HG03135 (cell line): ENCODE data around the gene LRP6.
"Not testable (repeated sequence)": the region's sequence is repeated elsewhere in the genome, so short reads cannot be mapped to it uniquely, and the experiment has no call there.

Source experiments
- ATAC-seq: cut with Tn5 transposase; IDR thresholded peaks from one replicate; pipeline ENCODE4 v1.9.1; 2021; ENCODE audit warnings: mild to moderate bottlenecking, moderate library complexity; ENCODE audit not compliant: unreplicated experiment

The LRP6 gene

DNA sequence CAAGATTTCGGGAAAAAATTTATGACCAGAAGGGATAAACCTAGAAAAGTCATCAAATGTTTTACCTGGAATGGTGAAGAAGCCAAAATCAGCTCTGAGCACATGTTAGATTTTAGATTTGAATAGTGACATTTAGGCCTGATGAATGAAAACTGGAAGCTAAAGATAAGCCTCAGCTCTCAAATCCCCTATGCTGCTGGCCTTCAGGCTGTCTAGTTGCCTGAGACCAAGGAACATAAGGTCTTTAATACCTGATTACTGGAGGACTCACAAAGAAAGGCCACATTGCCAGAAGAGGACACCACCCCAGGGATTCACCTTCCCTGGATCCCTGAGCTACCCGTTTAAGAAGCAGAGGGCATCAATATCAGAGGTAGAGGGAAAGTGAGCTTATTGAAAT is 139.5 kb downstream of the LRP6 start:
- no peak for ATAC-seq

GRCh38 chr12:12126551-12126950 is 140.3 kb downstream of the LRP6 start:
- no peak for ATAC-seq

DNA sequence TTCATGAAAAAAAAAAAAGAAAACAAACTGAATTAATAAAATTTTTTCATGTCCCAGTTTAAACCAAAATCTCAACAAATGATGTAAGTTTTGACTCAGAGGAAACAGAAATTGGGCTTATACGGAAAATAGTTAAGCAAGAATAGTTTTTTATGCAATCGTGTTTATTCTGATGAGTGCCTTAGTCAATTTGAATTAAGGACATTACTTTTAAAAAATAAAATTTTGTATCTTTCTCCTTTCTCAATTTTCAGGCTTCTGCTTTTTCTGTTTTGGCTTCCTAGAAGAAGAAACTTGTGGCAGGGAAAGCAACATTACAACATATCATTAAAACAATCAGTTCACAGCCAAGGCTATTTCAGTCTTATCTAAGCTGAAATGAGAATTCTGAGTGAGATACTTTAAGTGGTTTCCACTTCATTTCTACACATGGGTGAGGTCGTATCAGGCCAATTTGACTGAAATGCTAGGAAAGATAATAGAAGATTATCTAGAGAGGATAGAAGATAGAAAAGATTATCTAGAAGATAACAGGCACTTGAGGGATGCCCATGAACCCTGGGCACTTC is 143.7 kb downstream of the LRP6 start:
- ATAC-seq: no peak

- no peak for ATAC-seq
Observed at GRCh38 chr12:12121061-12121460, 145.8 kb downstream of the LRP6 start.

DNA sequence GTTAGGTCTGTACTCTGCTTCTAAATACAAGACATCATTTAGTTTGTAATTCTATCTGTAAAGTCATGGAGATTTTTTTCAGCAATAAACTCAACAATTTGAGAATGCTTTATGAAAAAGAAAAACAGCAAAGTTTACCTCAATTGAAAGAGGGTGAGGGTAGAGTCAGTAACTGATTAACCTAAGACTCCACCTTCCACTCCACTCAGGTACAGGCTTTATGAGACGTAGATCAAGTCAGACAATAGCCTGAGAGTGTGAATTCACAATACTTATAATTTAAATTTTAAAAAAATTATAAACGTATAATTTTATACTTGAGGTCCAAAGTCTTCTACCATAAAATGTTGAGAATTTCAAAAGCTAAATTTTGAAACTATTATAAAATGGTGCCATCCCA is 150.2 kb downstream of the LRP6 start:
- no peak for ATAC-seq

- ATAC-seq: no peak
Observed at GRCh38 chr12:12115514-12115913, 151.3 kb downstream of the LRP6 start.

- ATAC-seq: not testable (repeated sequence)
Observed at GRCh38 chr12:12110923-12111555, 155.8 kb downstream of the LRP6 start.

- no peak for ATAC-seq
Observed at GRCh38 chr12:12108441-12109058, 158.3 kb downstream of the LRP6 start.

- ATAC-seq: no peak
Observed at GRCh38 chr12:12107678-12108077, 159.2 kb downstream of the LRP6 start.

- no peak for ATAC-seq
Observed at GRCh38 chr12:12099102-12099501, 167.7 kb downstream of the LRP6 start.

- ATAC-seq: no peak
Observed at GRCh38 chr12:12098691-12099015, 168.2 kb downstream of the LRP6 start.

GRCh38 chr12:12097891-12098690 is 168.8 kb downstream of the LRP6 start:
- no peak for ATAC-seq

DNA sequence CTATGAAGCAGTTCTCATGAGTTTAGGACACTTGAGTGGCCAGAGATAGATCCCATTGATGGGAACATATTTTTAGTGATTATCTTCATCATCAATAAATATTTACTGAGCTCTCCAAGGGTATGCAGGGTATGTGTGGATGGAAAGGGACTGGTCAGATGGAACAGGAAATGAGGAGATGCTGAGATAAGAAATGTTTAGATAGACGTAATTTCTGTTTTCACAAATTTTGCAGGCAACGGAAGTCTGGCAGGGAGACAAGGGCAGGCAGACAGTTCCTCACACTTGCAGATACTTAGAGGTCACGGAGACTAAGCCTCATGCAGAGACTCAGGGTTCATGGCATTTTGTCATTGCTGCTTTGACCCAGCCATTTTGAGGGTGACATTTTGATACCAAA is 171.8 kb downstream of the LRP6 start:
- no peak for ATAC-seq

DNA sequence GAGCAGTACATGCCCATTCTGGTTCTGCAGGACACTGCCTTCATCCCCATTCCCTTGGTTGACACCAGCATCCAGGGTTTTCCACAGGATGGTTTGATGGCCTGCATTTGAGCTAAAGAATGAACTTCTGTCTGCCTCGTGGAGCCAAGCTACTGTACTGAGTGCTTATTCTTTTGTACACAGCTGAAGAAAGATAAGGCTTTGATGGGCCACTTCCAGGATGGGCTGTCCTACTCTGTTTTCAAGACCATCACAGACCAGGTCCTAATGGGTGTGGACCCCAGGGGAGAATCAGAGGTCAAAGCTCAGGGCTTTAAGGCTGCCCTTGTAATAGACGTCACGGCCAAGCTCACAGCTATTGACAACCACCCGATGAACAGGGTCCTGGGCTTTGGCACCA is 172.4 kb downstream of the LRP6 start:
- no peak for ATAC-seq

DNA sequence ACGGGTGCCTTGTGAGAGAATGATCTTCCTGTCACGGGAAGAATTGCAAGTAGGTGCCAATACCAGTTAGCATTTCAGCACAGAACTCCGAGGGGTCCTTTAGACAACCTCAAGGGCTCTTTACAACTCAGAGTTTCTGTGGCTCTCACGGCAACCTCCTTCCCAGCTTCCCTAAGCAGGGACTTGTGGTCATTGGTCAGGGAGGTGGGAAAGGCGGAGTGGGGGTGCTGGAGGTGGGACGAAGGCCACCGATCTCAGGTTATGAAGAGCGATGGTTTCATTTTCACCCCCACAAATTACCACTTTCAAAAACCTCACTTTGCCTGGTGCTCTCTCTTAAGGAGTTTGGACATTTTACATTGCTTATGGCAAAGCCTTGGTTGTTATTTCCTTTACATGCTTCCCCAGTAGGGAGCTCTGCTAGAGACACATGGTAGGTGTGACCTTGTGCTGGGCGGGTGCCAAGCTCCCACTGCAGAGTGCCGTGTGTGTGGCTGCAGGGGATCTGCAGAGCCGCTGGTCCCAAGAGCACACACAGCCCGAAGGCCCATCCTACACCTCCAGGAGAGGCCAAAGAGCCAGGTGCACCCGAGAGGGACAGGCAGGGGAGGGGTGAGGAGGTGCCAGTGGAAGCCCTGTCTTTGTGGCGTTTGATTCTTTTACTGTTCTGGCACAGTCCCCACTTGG is 174.7 kb downstream of the LRP6 start:
- ATAC-seq: no peak

- no peak for ATAC-seq
Observed at GRCh38 chr12:12091071-12091470, 175.8 kb downstream of the LRP6 start.

DNA sequence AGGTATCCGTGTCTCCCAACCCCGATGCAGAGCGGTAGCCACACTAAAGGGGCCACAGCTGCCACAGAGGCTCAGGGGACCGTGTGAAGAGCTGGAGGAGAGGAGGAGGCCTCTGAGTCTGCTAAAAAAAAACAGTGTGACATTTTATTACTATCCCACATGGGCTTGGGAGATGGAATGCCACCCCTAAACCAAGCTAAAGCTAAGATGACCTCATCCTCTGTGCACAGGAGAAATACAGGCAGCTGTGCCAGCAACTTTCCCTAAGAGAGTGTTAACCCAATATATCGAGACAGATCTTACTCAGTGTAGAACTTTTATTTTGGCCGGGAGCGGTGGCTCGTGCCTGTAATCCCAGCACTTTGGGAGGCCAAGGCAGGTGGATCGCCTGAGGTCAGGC is 178.1 kb downstream of the LRP6 start:
- ATAC-seq: no peak

DNA sequence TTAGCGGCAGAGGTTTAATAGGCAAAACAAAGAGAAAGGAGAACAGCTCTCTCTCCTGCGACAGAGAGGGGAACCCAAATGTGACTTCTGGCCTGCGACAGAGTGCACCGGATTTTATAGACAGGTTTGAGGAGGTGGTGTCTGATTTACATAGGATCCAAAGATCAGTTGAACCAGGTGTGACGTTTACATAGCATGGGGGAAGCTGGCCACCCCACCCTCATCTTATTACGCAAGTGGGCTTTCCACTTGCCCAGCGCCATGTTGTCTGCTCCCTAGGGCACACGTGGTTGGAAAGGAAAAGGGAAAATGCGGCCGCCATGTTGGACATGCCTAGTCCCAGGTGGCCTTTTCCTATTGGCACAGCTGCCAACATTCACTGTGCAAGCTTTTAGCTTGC is 178.7 kb downstream of the LRP6 start:
- ATAC-seq: no peak

GRCh38 chr12:12087693-12088034 is 179.2 kb downstream of the LRP6 start:
- no peak for ATAC-seq

DNA sequence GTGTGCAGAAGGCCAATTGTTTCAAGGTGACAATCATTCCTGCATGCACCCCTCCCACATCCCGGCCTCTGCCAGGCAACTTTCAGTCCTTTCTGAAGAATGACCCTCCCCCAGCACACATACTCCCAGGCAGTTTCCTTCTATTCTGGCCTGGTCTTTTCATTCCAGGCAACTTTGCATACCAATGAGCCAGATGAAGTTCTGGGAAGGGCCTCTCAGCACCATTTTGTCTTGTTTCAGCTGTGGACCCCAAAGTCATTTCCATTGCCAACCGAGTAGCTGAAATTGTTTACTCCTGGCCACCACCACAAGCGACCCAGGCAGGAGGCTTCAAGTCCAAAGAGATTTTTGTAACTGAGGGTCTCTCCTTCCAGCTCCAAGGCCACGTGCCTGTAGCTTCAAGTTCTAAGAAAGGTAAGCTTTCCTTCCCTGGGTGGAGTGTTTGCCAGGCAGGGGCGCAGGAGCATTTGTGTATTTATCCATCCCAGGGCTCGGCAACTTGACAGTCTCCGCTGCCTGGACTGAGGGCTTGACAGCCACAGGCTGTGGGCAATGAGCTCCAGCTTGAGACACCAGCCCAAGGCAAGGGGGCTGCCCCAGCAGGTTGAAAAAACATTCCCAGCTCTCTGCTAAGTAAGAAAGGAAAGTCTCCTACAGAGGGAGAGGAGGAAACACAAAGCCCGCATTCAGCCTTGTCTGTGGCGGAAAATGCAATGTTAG is 179.7 kb downstream of the LRP6 start:
- no peak for ATAC-seq

DNA sequence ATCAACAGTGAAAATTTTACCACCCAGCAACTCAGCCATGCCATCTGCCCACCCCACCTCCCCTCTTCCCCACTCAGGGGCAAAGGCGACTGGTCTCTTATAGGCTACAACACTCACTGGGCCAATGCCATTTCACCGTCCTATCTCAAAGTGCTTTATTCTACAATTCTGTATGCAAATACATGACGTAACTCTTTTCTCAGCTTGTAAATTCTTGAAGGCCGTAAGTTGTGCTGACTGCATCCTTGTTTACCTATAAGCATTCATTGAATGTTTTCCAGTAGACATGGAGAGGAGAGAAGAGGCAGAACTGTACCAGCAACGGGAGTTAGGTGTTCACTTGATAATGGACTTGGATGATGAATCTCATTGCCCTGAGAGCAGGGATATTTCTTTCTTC is 180.5 kb downstream of the LRP6 start:
- no peak for ATAC-seq
